ENCODE measurements around the gene TEX11.

DNA sequence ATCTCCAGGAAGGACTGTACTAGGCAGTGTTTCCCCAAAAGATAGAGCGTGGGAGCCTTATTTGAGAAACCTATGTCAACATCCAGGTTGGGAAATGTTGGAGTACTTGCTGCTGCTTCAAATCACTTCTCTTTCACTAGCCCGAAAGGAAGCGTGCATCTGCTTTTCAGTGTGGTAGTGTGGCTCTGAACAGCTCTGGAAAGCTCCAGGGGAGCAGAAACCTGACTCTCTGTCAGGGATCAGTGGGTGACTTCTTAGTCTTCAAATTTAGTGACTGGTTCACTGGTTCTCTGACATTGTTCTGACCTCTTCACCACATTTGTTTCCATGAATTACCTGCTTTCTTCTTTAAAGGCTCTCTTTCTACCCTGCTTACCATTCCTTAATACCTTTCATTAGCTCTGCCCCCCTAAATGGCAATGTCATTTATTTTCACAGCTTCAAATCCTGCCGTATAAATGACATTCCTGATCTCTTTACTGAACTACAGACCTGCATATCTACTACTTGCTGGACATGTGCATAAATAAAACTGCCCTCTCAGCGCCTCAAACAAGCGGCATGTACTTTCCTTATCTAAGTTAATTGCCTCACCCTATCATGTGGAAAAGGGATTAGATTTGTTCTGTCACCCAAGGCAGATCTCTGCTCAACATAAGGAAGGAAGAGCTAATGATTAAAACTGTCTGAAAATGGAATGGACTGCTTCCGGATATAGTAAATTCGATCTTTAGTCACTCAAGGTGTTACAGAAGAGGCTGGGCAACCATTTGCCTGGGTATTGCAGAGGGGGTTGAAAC, 426.8 kb downstream of the TEX11 start:
- TF ChIP-seq ZNF768 (tag by site-specific recombination; IDR thresholded peaks at IDR 0.05) (no peak), ZNF112 (tag by site-specific recombination; IDR thresholded peaks at IDR 0.05) (no peak), HOXD13 (CRISPR knock-in tag; IDR thresholded peaks at IDR 0.05; ENCODE audit: borderline replicate concordance) (no peak), ZNF777 (tag by site-specific recombination; IDR thresholded peaks at IDR 0.05; ENCODE audit: borderline replicate concordance) (no peak), ZNF624 (tag by site-specific recombination; IDR thresholded peaks at IDR 0.05) (no peak), OSR2 (tag by site-specific recombination; IDR thresholded peaks at IDR 0.05) (no peak), ZNF221 (tag by site-specific recombination; IDR thresholded peaks at IDR 0.05; ENCODE audit: borderline replicate concordance) (no peak), ZNF274 (IDR thresholded peaks at IDR 0.05; ENCODE audit: low read length) (no peak), ZNF274 (tag by site-specific recombination; IDR thresholded peaks at IDR 0.05; ENCODE audit: borderline replicate concordance) (no peak), MYNN (tag by site-specific recombination; IDR thresholded peaks at IDR 0.05; ENCODE audit: borderline replicate concordance) (no peak), YY1 (tag by site-specific recombination; IDR thresholded peaks at IDR 0.05) (no peak)
- TF ChIP-seq, protein P1, sequence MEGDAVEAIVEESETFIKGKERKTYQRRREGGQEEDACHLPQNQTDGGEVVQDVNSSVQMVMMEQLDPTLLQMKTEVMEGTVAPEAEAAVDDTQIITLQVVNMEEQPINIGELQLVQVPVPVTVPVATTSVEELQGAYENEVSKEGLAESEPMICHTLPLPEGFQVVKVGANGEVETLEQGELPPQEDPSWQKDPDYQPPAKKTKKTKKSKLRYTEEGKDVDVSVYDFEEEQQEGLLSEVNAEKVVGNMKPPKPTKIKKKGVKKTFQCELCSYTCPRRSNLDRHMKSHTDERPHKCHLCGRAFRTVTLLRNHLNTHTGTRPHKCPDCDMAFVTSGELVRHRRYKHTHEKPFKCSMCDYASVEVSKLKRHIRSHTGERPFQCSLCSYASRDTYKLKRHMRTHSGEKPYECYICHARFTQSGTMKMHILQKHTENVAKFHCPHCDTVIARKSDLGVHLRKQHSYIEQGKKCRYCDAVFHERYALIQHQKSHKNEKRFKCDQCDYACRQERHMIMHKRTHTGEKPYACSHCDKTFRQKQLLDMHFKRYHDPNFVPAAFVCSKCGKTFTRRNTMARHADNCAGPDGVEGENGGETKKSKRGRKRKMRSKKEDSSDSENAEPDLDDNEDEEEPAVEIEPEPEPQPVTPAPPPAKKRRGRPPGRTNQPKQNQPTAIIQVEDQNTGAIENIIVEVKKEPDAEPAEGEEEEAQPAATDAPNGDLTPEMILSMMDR (tag by site-specific recombination; IDR thresholded peaks at IDR 0.05), result no peak
- TF ChIP-seq, protein P2, sequence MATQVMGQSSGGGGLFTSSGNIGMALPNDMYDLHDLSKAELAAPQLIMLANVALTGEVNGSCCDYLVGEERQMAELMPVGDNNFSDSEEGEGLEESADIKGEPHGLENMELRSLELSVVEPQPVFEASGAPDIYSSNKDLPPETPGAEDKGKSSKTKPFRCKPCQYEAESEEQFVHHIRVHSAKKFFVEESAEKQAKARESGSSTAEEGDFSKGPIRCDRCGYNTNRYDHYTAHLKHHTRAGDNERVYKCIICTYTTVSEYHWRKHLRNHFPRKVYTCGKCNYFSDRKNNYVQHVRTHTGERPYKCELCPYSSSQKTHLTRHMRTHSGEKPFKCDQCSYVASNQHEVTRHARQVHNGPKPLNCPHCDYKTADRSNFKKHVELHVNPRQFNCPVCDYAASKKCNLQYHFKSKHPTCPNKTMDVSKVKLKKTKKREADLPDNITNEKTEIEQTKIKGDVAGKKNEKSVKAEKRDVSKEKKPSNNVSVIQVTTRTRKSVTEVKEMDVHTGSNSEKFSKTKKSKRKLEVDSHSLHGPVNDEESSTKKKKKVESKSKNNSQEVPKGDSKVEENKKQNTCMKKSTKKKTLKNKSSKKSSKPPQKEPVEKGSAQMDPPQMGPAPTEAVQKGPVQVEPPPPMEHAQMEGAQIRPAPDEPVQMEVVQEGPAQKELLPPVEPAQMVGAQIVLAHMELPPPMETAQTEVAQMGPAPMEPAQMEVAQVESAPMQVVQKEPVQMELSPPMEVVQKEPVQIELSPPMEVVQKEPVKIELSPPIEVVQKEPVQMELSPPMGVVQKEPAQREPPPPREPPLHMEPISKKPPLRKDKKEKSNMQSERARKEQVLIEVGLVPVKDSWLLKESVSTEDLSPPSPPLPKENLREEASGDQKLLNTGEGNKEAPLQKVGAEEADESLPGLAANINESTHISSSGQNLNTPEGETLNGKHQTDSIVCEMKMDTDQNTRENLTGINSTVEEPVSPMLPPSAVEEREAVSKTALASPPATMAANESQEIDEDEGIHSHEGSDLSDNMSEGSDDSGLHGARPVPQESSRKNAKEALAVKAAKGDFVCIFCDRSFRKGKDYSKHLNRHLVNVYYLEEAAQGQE (tag by site-specific recombination; IDR thresholded peaks at IDR 0.05), result no peak
- TF ChIP-seq, protein P3, sequence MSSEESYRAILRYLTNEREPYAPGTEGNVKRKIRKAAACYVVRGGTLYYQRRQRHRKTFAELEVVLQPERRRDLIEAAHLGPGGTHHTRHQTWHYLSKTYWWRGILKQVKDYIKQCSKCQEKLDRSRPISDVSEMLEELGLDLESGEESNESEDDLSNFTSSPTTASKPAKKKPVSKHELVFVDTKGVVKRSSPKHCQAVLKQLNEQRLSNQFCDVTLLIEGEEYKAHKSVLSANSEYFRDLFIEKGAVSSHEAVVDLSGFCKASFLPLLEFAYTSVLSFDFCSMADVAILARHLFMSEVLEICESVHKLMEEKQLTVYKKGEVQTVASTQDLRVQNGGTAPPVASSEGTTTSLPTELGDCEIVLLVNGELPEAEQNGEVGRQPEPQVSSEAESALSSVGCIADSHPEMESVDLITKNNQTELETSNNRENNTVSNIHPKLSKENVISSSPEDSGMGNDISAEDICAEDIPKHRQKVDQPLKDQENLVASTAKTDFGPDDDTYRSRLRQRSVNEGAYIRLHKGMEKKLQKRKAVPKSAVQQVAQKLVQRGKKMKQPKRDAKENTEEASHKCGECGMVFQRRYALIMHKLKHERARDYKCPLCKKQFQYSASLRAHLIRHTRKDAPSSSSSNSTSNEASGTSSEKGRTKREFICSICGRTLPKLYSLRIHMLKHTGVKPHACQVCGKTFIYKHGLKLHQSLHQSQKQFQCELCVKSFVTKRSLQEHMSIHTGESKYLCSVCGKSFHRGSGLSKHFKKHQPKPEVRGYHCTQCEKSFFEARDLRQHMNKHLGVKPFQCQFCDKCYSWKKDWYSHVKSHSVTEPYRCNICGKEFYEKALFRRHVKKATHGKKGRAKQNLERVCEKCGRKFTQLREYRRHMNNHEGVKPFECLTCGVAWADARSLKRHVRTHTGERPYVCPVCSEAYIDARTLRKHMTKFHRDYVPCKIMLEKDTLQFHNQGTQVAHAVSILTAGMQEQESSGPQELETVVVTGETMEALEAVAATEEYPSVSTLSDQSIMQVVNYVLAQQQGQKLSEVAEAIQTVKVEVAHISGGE (tag by site-specific recombination; conservative IDR thresholded peaks at IDR 0.05; ENCODE audit: low read depth), result no peak
- TF ChIP-seq, protein P4, sequence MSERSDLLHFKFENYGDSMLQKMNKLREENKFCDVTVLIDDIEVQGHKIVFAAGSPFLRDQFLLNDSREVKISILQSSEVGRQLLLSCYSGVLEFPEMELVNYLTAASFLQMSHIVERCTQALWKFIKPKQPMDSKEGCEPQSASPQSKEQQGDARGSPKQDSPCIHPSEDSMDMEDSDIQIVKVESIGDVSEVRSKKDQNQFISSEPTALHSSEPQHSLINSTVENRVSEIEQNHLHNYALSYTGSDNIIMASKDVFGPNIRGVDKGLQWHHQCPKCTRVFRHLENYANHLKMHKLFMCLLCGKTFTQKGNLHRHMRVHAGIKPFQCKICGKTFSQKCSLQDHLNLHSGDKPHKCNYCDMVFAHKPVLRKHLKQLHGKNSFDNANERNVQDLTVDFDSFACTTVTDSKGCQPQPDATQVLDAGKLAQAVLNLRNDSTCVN (tag by site-specific recombination; optimal IDR thresholded peaks at IDR 0.05), result no peak
